NB4 (cell line): ENCODE results near the gene PCLO.

Experiments used
- CTCF ChIP-seq: IDR thresholded peaks from one replicate; pipeline ENCODE4 v1.5.1; 2012; ENCODE audit warnings: low read depth, low read length
- MYC ChIP-seq: IDR thresholded peaks from 2 replicates; pipeline ENCODE4 v1.6.1; 2011; ENCODE audit warnings: low read depth, low read length
- POLR2A ChIP-seq: IDR thresholded peaks from 2 replicates; pipeline ENCODE4 v1.6.1; 2011; ENCODE audit warnings: mild to moderate bottlenecking; ENCODE audit not compliant: insufficient read length; ENCODE audit errors: extremely low read depth

DNA sequence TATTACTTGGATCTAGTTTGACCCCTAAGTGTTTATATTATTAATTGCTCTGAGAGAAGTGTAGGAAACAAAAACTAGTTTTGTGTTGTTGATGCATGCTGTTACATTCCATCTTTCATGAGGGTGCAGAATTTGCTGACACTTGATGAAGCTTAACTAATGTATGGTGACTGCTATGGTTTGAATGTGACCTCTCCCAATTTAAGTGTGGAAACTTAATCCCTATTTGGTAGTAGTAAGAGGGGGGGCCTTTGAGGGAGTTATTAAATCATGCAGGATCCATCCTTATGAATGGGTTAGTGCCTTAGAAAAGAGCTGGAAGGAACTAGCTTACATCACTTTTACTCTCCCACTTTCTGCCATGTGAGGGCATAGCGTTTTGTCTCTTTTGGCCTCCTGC lies 142.5 kb downstream of the PCLO start:
- TF ChIP-seq CTCF (no peak), POLR2A (no peak), MYC (no peak)
